Breast epithelium (tissue), 4 donors: ENCODE data around the gene FAM181A. TPM values are rescaled to one million over a fixed set of nuclear protein-coding genes. Genes with fewer than 3 reads are reported as not detected.

Experiments
- DNase-seq, 2 donors: peaks; one replicate each; pipeline ENCODE4 v3.0.0-alpha.2; 2019; ENCODE audit warnings: low spot score in 2 of 2
- H3K27ac ChIP-seq, 2 donors: fragments of 200-600 bp; sonication (generic) in 1 of 2; one replicate each; pipeline ENCODE4 v1.5.1; 2016 to 2019; ENCODE audit warnings: mild to moderate bottlenecking in 1 of 2
- H3K27me3 ChIP-seq, 2 donors: fragments of 200-600 bp; sonication (generic) in 1 of 2; one replicate each; pipeline versions ENCODE4 v1.5.1 to v1.6.0; 2017 to 2019; ENCODE audit warnings: control low read depth in 1 of 2, mild to moderate bottlenecking in 1 of 2
- H3K36me3 ChIP-seq: fragments of 200-600 bp; one replicate; pipeline ENCODE4 v1.5.1; 2019
- H3K4me1 ChIP-seq, 2 donors: fragments of 200-600 bp; sonication (generic); one replicate each; pipeline ENCODE4 v1.5.1; 2016 to 2019; ENCODE audit warnings: control low read depth in 1 of 2
- H3K4me3 ChIP-seq, 3 donors: fragments of 200-600 bp; sonication (generic); 1 replicate in 2 of 3; 2 replicates in 1 of 3; pipeline ENCODE4 v1.5.1; 2016 to 2019; ENCODE audit warnings: mild to moderate bottlenecking in 3 of 3, moderate library complexity in 2 of 3
- H3K9me3 ChIP-seq, 2 donors: fragments of 200-600 bp; sonication (generic) in 1 of 2; one replicate each; pipeline ENCODE4 v1.5.1; 2016 to 2019; ENCODE audit warnings: control low read depth in 1 of 2
- POLR2A ChIP-seq: fragments of 450-650 bp; IDR thresholded peaks from one replicate; pipeline ENCODE4 v1.6.1; 2016; ENCODE audit warnings: antibody characterized with exemption, mild to moderate bottlenecking, moderate library complexity
- POLR2AphosphoS5 ChIP-seq, 3 donors: sonication (generic); formaldehyde crosslinking; IDR thresholded peaks; one replicate each; pipeline ENCODE4 v1.6.1; 2017; ENCODE audit warnings: antibody characterized with exemption in 3 of 3
- intact Hi-C: fragments of 100-400 bp; cut with DNase I; formaldehyde crosslinking; loops from one replicate; pipeline ENCODE4 v1.15.1; 2023; ENCODE audit warnings: low total_unique reads
- total RNA-seq, 3 donors: library from RNA; depleted of rRNA; stranded (reverse); fragments of >200 nt; gene quantifications; one replicate each; pipeline ENCODE4 v1.1.0, GENCODE V29; 2016
- TF ChIP-seq, protein P1 (sequence below), 3 donors: fragments of 450-650 bp; IDR thresholded peaks; one replicate each; pipeline ENCODE4 v1.5.1; 2016 to 2017; ENCODE audit warnings: antibody characterized with exemption in 3 of 3, mild to moderate bottlenecking in 3 of 3, moderate library complexity in 3 of 3

FAM181A gene
- total RNA-seq, 3 donors from 2014 or later: not detected

DNA sequence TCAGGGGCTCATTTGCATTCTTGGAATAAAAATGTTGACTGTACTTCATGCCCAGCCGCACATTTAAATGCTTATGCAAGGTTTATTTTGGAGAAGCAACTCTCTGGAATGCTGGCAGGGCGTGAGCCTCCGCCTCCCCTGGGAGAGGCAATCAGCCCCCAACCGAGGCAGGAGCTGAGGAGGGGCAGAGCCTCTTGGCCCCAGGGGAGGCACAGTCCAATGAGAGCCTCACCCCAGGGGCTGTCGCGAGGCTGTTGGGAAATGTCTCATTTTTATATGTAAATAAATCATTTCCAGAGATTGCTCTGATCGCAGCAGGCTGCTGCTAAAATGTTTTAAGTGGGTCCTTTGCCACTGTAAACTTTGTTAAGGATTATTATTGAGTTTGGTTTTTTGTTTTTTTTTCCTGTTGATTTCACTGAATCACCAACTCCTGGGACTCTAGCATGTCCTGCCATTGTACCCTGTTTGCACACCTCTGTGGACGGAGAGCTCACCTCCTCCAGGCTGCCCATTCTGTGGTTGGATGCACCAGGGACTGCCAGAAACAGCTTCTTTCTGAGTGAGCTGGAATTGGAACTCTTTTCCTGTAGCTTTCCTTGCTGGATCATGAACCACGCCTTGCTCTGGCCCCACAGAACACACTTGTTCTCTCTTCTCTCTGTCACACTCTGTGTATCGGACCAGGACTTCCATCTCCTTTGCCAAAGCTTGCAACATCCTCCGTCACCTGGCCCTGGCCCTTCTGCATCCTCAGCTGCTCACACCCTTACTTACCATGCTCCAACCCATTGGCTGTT, 46.9 kb upstream of the FAM181A start:
- H3K4me1 ChIP-seq: no peaks in the 10 kb centered on the region
- TF ChIP-seq, protein P1, sequence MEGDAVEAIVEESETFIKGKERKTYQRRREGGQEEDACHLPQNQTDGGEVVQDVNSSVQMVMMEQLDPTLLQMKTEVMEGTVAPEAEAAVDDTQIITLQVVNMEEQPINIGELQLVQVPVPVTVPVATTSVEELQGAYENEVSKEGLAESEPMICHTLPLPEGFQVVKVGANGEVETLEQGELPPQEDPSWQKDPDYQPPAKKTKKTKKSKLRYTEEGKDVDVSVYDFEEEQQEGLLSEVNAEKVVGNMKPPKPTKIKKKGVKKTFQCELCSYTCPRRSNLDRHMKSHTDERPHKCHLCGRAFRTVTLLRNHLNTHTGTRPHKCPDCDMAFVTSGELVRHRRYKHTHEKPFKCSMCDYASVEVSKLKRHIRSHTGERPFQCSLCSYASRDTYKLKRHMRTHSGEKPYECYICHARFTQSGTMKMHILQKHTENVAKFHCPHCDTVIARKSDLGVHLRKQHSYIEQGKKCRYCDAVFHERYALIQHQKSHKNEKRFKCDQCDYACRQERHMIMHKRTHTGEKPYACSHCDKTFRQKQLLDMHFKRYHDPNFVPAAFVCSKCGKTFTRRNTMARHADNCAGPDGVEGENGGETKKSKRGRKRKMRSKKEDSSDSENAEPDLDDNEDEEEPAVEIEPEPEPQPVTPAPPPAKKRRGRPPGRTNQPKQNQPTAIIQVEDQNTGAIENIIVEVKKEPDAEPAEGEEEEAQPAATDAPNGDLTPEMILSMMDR (IDR thresholded peaks at IDR 0.05): no peak
- peak in 1 of 3 donors; percentile 34 for TF ChIP-seq POLR2AphosphoS5 (IDR thresholded peaks at IDR 0.05)
- TF ChIP-seq POLR2A: no peak
- DNase-seq: peak in 1 of 2 donors; percentile 45
- H3K9me3 ChIP-seq: peaks cover 0 to under 1% of the 10 kb centered on the region in 2 donors
- H3K36me3 ChIP-seq: no peaks in the 10 kb centered on the region
- H3K27me3 ChIP-seq: no peaks in the 10 kb centered on the region
- H3K4me3 ChIP-seq: peak overlapping the region in 2 of 3 donors; percentile 28 to 53
- H3K27ac ChIP-seq: peak overlapping the region in 1 of 2 donors; percentile 7
- intact Hi-C loops: no loop called here

DNA sequence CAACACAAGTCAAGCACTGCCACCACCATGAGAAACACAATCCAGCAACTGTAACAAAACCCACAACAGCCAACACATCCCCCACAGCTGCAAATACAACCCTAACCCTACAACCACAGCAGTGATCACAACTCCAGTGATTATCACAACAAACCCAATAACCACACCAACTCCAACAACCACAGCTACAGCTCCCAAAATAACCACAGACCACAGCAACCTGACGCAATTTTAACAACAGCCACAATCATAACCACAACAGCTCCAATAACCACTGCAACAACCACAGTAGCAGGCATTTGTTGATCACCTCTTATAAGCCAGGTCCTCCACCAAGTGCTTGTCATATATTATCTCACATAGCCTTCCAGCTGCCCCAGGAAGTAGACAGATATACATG, 42.2 kb upstream of the FAM181A start:
- DNase-seq: no peak
- intact Hi-C loops: no loop called here
- H3K36me3 ChIP-seq: no peaks in the 10 kb centered on the region
- no peak overlapping the region for H3K27ac ChIP-seq
- TF ChIP-seq POLR2AphosphoS5 (IDR thresholded peaks at IDR 0.05): no peak
- TF ChIP-seq POLR2A: no peak
- no peaks in the 10 kb centered on the region for H3K4me1 ChIP-seq
- peaks cover 0 to 6% of the 10 kb centered on the region in 2 donors for H3K9me3 ChIP-seq
- H3K4me3 ChIP-seq: no peak overlapping the region
- no peaks in the 10 kb centered on the region for H3K27me3 ChIP-seq

- no peaks in the 10 kb centered on the region for H3K4me1 ChIP-seq
- H3K4me3 ChIP-seq: no peak overlapping the region
- H3K27ac ChIP-seq: no peak overlapping the region
- no peaks in the 10 kb centered on the region for H3K27me3 ChIP-seq
- H3K9me3 ChIP-seq: peaks cover 0 to 6% of the 10 kb centered on the region in 2 donors
- intact Hi-C loops: no loop called here
- TF ChIP-seq POLR2AphosphoS5 (IDR thresholded peaks at IDR 0.05): peak in 1 of 3 donors; percentile 80
- TF ChIP-seq POLR2A: no peak
- peak in 1 of 2 donors; percentile 41 for DNase-seq
- no peaks in the 10 kb centered on the region for H3K36me3 ChIP-seq
Observed at GRCh38 chr14:93888995-93889394, 38.1 kb upstream of the FAM181A start.

- no peaks in the 10 kb centered on the region for H3K36me3 ChIP-seq
- TF ChIP-seq POLR2AphosphoS5 (IDR thresholded peaks at IDR 0.05) (no peak), POLR2A (no peak)
- TF ChIP-seq, protein P1 (IDR thresholded peaks at IDR 0.05): no peak
- no peak overlapping the region for H3K4me3 ChIP-seq
- H3K4me1 ChIP-seq: no peaks in the 10 kb centered on the region
- intact Hi-C loops: no loop called here
- peaks cover 0 to 6% of the 10 kb centered on the region in 2 donors for H3K9me3 ChIP-seq
- DNase-seq: peak in 1 of 2 donors; percentile 14
- H3K27me3 ChIP-seq: no peaks in the 10 kb centered on the region
- H3K27ac ChIP-seq: no peak overlapping the region
Observed at GRCh38 chr14:93889739-93890483, 37.2 kb upstream of the FAM181A start.

- Histone ChIP-seq H3K27ac (no peak overlapping the region), H3K4me3 (no peak overlapping the region), H3K27me3 (no peaks in the 10 kb centered on the region), H3K9me3 (no peaks in the 10 kb centered on the region), H3K36me3 (no peaks in the 10 kb centered on the region), H3K4me1 (no peaks in the 10 kb centered on the region)
- intact Hi-C loops: no loop called here
- no peak for TF ChIP-seq POLR2A
- TF ChIP-seq, protein P1 (IDR thresholded peaks at IDR 0.05): no peak
- TF ChIP-seq POLR2AphosphoS5 (IDR thresholded peaks at IDR 0.05): no peak
- DNase-seq: peak in 1 of 2 donors; percentile 35
Observed at GRCh38 chr14:93891756-93892504, 35.2 kb upstream of the FAM181A start.
